Activated naive CD4-positive, alpha-beta T cell treated with anti-CD3 and anti-CD28 coated beads for 36 hours (primary cell): Measurements from ENCODE around the gene CREB3L1. TPM values are rescaled to one million over a fixed set of nuclear protein-coding genes. Genes with fewer than 3 reads are reported as not detected.

Experiments
- CTCF ChIA-PET: fragments of 350-600 bp; sonication (Branson Sonifier 250); formaldehyde crosslinking; loops from one replicate; lab custom pipeline; 2021; ENCODE audit warnings: antibody characterized with exemption; lab: Charles Lee
- DNase-seq: peaks from one replicate; pipeline ENCODE4 v3.0.0-alpha.2; 2020
- H3K27ac Mint-ChIP-seq: one replicate; pipeline ENCODE4 v1.8.0; 2021; ENCODE audit warnings: mild to moderate bottlenecking, mixed read lengths
- H3K27me3 Mint-ChIP-seq: one replicate; pipeline ENCODE4 v1.8.0; 2021; ENCODE audit warnings: low read depth, mixed read lengths
- H3K36me3 Mint-ChIP-seq: one replicate; pipeline ENCODE4 v1.8.0; 2021; ENCODE audit warnings: low read depth, mixed read lengths
- H3K4me1 Mint-ChIP-seq: one replicate; pipeline ENCODE4 v1.8.0; 2021; ENCODE audit warnings: low read depth, mixed read lengths
- H3K4me3 Mint-ChIP-seq: one replicate; pipeline ENCODE4 v1.8.0; 2021; ENCODE audit warnings: mild to moderate bottlenecking, moderate library complexity, mixed read lengths
- H3K9me3 Mint-ChIP-seq: one replicate; pipeline ENCODE4 v1.8.0; 2021; ENCODE audit warnings: mixed read lengths
- intact Hi-C: fragments of 100-400 bp; cut with micrococcal nuclease; formaldehyde crosslinking; loops from one replicate; pipeline ENCODE4 v1.15.1; 2023
- total RNA-seq, 2 experiments: library from RNA; stranded (reverse); gene quantifications; one replicate each; pipeline ENCODE4 v1.2.3, GENCODE V29; 2021

Gene CREB3L1
- total RNA-seq, 2 experiments from 2014 or later = 0.12 TPM

DNA sequence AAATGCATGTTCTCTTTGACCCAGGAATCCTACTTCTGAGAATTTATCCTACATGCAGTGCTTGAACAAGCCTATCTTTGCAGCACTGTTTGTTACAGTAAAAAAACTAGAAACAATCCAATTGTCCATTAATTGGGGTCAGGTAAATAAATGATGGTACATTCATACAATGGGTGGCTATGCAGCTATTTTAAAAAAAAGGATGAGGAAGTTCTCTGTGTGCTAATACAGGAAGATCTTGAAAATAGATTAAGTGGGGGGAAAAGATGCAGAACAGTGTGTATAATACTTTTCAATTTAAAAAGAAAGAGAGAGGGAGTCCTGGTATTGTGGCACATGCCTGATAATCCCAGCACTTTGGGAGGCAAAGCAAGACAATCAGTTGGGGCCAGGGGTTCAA, 9.5 kb upstream of the CREB3L1 start:
- no peaks in the 10 kb centered on the region for H3K36me3 Mint-ChIP-seq
- CTCF ChIA-PET = no interaction called here
- DNase-seq = no peak
- intact Hi-C loops = no loop called here
- no peaks in the 10 kb centered on the region for H3K27me3 Mint-ChIP-seq
- H3K9me3 Mint-ChIP-seq = no peaks in the 10 kb centered on the region
- no peak overlapping the region for H3K27ac Mint-ChIP-seq
- peaks cover 5% of the 10 kb centered on the region for H3K4me1 Mint-ChIP-seq
- H3K4me3 Mint-ChIP-seq = no peak overlapping the region

DNA sequence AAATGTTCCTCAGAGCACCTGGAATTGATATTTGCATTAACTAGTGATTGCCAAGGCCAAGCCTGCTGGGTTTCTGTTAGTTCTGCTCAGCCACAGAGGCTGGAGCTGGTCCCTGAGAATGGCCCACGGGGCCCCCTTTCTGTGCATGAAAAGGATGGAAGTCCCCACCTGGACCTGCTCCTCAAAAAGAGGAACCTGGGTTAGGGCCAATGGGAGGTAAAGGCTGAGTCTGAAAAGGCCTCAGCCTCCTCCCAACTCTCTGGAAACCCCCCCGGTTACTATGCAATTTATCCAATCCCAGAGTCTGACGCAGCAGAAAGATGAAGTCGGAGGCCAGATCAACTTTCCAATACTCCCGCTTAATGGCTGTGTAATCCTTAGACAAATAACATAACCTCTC, 6.8 kb upstream of the CREB3L1 start:
- Mint-ChIP-seq H3K36me3 (no peaks in the 10 kb centered on the region), H3K4me1 (peaks cover 5% of the 10 kb centered on the region), H3K4me3 (no peak overlapping the region), H3K27me3 (no peaks in the 10 kb centered on the region), H3K27ac (no peak overlapping the region), H3K9me3 (no peaks in the 10 kb centered on the region)
- DNase-seq = no peak
- CTCF ChIA-PET = no interaction called here
- intact Hi-C loops = no loop called here

DNA sequence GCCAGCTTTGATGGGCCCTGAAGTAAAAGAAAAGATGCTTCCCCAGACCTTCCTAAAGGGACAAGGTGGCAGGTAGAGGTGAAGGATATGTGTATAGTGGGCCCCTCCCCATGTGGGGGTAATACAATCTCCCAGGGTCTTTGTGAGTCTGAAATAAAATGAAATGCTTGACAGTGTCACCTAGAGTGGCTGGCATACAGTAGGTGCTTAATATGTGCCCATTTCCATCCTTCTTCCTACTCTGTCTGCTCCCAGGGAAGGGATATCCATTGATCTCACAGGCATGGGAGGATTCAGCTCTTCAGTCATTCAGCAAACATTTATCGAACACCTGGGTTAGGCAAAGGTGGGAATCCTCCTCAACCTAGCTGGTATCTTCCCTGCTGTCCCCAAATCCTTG, 6.1 kb upstream of the CREB3L1 start:
- CTCF ChIA-PET = no interaction called here
- Mint-ChIP-seq H3K4me3 (no peak overlapping the region), H3K27me3 (peaks cover 4% of the 10 kb centered on the region), H3K27ac (no peak overlapping the region), H3K9me3 (no peaks in the 10 kb centered on the region), H3K4me1 (peaks cover 5% of the 10 kb centered on the region), H3K36me3 (no peaks in the 10 kb centered on the region)
- DNase-seq = no peak
- intact Hi-C loops = no loop called here

DNA sequence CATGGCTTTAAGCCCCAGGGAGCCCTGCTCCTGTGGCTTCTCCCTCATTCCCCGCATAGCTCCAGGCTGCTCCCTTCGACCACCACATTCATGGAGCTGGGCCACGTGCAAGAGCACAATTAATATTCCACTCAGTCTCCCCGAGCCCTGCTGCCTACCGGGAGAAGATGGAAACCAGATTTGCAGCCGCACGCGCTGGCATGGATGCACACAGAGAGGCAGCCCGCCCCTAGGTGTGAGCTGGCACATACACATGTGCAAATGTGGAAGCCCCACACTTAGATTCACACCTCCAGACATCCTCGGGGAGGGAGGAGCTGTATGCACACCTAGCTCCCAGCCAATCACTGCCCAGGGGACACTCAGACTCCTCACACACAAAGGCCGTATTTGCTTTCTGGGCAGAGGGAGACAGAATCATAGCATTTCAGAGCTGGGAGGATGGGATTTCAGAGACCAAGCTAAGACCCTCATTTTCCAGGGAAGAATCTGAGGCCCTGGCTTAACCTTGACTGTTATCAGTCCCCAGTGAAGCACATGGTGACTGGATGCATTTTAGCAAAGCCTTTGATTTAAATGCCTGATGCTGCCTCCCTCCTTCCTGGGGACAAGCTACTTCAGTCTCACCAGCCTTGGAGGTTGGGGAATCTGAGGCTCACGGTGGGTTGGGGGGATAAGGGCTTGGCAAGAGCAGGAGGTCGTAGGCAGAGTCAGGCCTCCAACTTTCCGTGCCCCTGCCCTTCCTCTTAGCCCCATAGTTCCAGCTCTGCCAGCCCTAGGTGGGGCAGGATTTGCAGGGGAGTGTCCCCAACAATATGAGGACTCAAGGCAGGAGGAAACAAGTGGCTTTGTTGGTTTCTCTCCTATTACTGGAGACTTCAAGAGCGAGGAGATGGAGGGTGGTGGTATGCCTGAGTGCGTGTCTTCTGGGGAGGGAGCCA, 5.3 kb upstream of the CREB3L1 start:
- CTCF ChIA-PET = interaction anchor here (1.0 to 1.1 kb wide), 3 partner anchors 8 to 41 kb away, joined by 3 to 4 read pairs (median 3); no protein-coding TSS in a partner anchor
- DNase-seq = no peak
- peaks cover 10% of the 10 kb centered on the region for H3K27me3 Mint-ChIP-seq
- H3K4me3 Mint-ChIP-seq = no peak overlapping the region
- peaks cover 5% of the 10 kb centered on the region for H3K4me1 Mint-ChIP-seq
- H3K9me3 Mint-ChIP-seq = no peaks in the 10 kb centered on the region
- intact Hi-C loops = no loop called here
- H3K36me3 Mint-ChIP-seq = no peaks in the 10 kb centered on the region
- no peak overlapping the region for H3K27ac Mint-ChIP-seq

DNA sequence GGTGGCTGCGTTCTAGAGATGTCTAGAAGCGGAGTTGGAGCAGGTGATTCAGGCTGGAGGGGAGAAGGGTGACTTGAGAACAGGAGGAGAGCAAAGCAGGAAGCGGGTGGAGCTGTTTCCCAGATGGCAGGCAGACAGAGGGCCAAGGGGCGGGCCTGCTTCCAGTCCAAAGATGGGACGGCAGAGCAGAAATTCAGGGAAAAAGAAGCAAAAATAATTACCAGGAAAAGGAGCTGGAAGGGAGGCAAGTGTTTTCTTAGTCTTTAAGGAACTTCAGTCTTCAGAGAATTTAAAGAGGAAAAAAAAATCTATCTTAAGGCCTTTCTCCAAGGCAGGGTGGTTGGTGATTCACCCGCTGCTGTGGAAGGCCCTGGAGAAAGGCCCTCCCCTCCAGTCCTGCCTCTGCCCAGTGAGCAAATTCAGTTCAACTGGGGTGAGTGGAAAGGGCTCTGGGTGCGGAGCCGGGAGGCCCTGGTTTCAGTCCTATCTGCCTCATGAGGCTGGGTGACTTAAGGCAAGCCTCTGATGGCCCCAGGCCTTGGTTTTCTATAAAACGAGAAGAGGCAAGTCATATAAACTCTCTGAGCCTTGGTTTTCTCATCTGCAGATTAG, 4.5 kb upstream of the CREB3L1 start:
- H3K27me3 Mint-ChIP-seq = peaks cover 13% of the 10 kb centered on the region
- H3K4me3 Mint-ChIP-seq = no peak overlapping the region
- H3K4me1 Mint-ChIP-seq = peaks cover 8% of the 10 kb centered on the region
- CTCF ChIA-PET = interaction anchor here (1.0 to 1.1 kb wide), 3 partner anchors 8 to 40 kb away, joined by 3 to 4 read pairs (median 3); no protein-coding TSS in a partner anchor
- no peak for DNase-seq
- intact Hi-C loops = no loop called here
- H3K9me3 Mint-ChIP-seq = no peaks in the 10 kb centered on the region
- no peaks in the 10 kb centered on the region for H3K36me3 Mint-ChIP-seq
- H3K27ac Mint-ChIP-seq = no peak overlapping the region

DNA sequence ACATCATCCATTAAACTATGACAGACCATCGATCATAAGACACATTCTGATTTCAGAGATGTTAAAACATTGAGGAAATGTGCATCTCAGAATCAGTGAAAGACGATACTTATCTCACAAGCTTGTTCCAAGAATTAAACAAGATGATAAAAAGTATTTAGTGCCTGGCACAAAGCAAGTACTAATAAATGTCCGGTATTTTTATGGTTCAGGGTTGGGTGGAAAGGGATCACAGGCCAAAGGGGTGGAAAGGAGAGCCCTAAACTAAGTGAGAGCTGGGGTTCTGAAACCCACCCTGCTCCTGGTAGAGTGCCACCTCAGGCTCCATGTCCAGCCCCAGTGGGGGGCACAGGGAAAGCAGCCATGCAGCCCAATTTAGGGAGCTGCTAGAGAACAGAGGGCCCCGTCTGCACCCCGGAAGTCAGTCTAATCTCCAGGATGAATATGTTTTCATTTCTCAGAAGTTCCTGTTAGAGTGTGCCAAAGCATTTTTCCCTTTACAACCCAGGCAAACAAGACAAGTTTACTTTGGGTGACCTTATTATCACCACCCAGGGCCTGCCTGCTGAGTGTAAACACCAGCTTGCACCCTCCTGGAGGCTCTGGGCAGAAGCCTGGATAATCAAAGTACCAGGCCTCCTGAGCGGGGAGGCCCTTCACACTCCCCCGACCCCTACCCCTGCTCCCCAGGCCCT, 3.8 kb upstream of the CREB3L1 start:
- Mint-ChIP-seq H3K27me3 (peaks cover 19% of the 10 kb centered on the region), H3K4me1 (peaks cover 8% of the 10 kb centered on the region), H3K9me3 (no peaks in the 10 kb centered on the region), H3K36me3 (no peaks in the 10 kb centered on the region), H3K4me3 (no peak overlapping the region), H3K27ac (no peak overlapping the region)
- intact Hi-C loops = no loop called here
- DNase-seq = no peak
- CTCF ChIA-PET = interaction anchor here (1.0 kb wide), 2 partner anchors 9 to 34 kb away, joined by 3 read pairs; no protein-coding TSS in a partner anchor

DNA sequence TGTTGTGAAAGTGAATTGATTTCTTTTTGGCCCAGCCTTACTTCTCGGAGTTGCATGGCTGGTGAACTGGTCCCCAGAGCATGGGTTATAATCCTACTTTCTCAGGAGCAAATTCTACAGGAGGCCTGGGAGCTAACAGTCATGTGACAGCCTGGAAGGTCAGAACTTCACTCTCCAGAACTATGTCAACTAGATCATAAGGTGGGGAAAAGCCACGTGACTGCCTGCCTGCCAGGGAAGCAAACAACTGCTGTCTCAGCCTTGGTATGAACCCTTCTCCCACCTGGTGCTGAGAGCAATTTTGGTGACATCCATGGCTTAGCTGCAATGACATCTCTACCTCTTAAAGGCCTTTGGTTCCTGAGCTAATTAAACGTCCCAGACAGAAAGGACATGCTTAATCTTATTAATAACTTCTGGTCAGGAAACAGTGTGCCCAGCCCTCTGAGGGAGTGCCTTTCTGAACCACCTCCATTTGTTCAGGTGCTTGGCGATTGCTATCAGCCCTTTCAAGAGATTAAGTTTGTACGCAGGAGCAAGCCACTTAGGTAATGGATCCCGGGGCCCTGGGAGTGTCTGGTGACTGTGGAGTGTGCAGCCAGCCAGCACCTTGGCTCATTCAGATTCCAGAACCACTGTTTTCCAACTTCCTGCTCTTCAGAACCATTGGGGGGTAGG, 1.4 kb upstream of the CREB3L1 start:
- intact Hi-C loops = no loop called here
- CTCF ChIA-PET = no interaction called here
- H3K27me3 Mint-ChIP-seq = peaks cover 28% of the 10 kb centered on the region

DNA sequence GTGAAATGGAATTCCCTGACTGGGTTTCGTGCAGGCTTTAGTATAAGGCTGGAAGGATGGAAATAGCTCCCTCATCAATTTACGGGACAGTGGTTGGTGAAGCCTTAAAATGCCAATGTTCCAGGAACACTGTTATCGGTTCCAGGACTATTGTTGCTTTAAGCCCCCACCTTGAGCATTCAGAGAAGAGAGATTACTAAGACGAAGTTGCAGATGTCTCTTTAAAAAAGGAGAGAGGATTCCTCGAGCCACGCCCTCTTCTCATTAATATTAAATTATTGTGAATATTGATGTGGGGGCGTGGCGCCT, 195 bp upstream of the CREB3L1 start:
- H3K36me3 Mint-ChIP-seq = no peaks in the 10 kb centered on the region
- peaks cover 28% of the 10 kb centered on the region for H3K27me3 Mint-ChIP-seq
- DNase-seq = no peak
- CTCF ChIA-PET = interaction anchor here (1.2 to 2.2 kb wide), 2 partner anchors 17 to 33 kb away, joined by 3 to 12 read pairs; no protein-coding TSS in a partner anchor
- intact Hi-C loops = no loop called here
- peaks cover 8% of the 10 kb centered on the region for H3K4me1 Mint-ChIP-seq
- no peaks in the 10 kb centered on the region for H3K9me3 Mint-ChIP-seq
- H3K27ac Mint-ChIP-seq = no peak overlapping the region
- no peak overlapping the region for H3K4me3 Mint-ChIP-seq

More for the DNA sequence above, 1.4 kb upstream of the CREB3L1 start:
- peaks cover 8% of the 10 kb centered on the region for H3K4me1 Mint-ChIP-seq
- no peak overlapping the region for H3K27ac Mint-ChIP-seq
- H3K36me3 Mint-ChIP-seq = no peaks in the 10 kb centered on the region
- DNase-seq = no peak
- no peaks in the 10 kb centered on the region for H3K9me3 Mint-ChIP-seq
- no peak overlapping the region for H3K4me3 Mint-ChIP-seq

DNA sequence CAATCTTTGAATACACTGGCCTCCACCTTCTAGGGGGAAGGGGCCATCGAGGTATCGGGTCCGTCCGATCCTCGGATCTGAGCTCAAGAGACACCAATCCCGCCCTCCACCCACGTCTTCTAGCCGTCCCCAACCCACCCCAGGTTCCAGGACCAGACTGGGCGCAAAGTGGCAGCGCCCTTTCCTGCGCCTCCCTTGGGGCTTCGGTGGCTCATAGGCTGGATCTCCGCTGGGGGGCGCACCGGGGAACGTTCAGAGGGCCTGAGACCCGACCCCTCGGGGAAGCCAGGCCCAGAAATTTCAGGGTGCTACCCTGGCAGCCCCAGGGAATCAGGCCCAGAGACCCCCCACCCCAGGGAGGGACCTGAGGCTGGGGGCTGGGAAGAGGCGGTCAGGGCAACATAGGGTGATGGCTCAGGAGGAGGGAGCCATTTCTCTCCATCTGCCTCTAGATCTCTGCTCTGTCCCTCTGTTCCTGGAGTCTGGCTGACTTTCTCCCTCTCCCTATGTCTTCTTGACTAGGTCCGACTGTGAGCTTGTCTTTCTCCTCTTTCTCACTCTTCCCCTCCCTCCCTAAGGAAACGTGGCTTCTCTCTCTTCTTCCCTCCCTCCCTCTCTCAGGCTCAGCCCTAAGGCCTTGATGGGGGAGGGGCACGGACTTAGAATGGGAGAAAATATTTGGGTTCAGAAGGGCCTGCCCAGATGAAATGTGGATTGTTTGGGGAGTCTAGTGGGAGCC, 1.1 kb downstream of the CREB3L1 start:
- Mint-ChIP-seq H3K27ac (no peak overlapping the region), H3K4me3 (no peak overlapping the region), H3K9me3 (no peaks in the 10 kb centered on the region), H3K4me1 (peaks cover 3% of the 10 kb centered on the region), H3K27me3 (peaks cover 28% of the 10 kb centered on the region), H3K36me3 (no peaks in the 10 kb centered on the region)
- intact Hi-C loops = no loop called here
- CTCF ChIA-PET = interaction anchor here (0.5 to 2.2 kb wide), 8 partner anchors 9 to 173 kb away, joined by 3 to 12 read pairs (median 4); no protein-coding TSS in a partner anchor
- peak; percentile 60 for DNase-seq

DNA sequence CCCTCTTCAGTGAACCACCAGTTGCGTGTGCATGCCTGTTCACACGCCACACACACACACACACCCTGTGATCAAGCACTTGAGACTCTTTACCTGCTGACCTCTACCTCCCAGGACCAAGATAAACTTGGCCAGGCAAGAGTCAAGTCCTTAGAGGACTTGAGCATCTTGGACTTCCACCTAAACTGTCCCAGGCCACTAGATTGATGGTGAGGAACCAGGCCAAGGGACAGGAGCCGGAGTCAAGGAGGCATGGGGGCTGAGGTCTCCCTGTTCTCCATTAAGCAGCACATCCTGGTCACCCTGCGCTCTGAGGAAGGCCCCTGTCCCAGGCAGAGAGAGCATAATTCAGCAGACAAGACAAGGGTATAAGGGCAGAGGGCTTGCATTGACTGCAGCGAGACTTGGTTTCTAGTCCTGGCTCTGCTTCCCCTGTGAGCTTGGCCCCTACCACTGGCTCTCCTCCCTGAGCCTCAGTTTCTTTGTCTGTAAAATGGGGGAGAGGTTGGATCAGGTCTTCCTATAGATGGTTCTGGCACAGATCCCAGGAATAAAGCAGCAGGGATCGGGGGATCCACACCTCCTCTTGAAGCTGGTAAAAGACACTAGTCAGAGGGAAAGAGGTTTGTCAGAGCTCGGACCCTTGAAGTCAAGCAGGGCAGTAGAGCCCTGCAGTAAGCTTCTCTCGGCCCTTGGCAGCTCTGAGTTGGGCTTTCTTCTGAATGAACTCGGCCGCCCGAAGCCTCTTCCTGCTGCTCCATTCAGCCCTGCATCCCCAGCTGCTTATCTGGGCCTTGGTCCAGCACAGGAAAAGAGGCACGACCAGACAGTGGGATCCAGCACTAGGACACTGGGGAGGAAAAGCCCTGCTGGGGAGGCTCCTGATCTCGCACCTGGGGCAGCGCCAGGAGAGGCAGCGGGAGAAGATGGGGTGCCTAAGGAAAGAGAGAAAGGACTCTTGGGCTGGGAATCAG, 2.0 kb downstream of the CREB3L1 start:
- H3K27ac Mint-ChIP-seq = no peak overlapping the region
- H3K27me3 Mint-ChIP-seq = peaks cover 28% of the 10 kb centered on the region
- no peak overlapping the region for H3K4me3 Mint-ChIP-seq
- H3K4me1 Mint-ChIP-seq = peaks cover 3% of the 10 kb centered on the region
- no peaks in the 10 kb centered on the region for H3K36me3 Mint-ChIP-seq
- CTCF ChIA-PET = interaction anchor here (0.6 to 1.8 kb wide), 8 partner anchors 10 to 391 kb away, joined by 3 to 7 read pairs (median 3); no protein-coding TSS in a partner anchor
- no peaks in the 10 kb centered on the region for H3K9me3 Mint-ChIP-seq
- intact Hi-C loops = no loop called here
- no peak for DNase-seq
